CD14-positive monocyte (primary cell): ENCODE results near the gene SEMA3C. TPM values are rescaled to one million over a fixed set of nuclear protein-coding genes. Genes with fewer than 3 reads are reported as not detected.

Source experiments
- DNase-seq, 3 donors: peaks; one replicate each; pipeline ENCODE4 v3.0.0-alpha.2; 2011 to 2022
- H2AFZ ChIP-seq: 2 replicates; pipeline ENCODE4 v1.6.0; 2012; ENCODE audit warnings: mild to moderate bottlenecking, low read depth, low read length, inconsistent platforms; ENCODE audit not compliant: insufficient read depth, poor library complexity, severe bottlenecking
- H3K27ac ChIP-seq, 2 donors: 1 replicate in 1 of 2; 2 replicates in 1 of 2; pipeline ENCODE4 v1.5.1; 2012 to 2013; ENCODE audit warnings: low read length in 2 of 2, control low read depth in 1 of 2, inconsistent platforms in 1 of 2, low read depth in 1 of 2, mild to moderate bottlenecking in 1 of 2
- H3K27me3 ChIP-seq, 2 donors: one replicate each; pipeline versions ENCODE4 v1.6.0 to v1.6.1; 2011 to 2013; ENCODE audit warnings: low read length in 2 of 2; ENCODE audit not compliant: control insufficient read depth in 2 of 2, insufficient read depth in 2 of 2
- H3K36me3 ChIP-seq, 2 donors: replicated peaks in 1 of 2; 1 replicate in 1 of 2; 2 replicates in 1 of 2; pipeline versions ENCODE4 v1.5.1 to v1.6.1; 2012 to 2013; ENCODE audit warnings: low read length in 2 of 2, control low read depth in 1 of 2, inconsistent platforms in 1 of 2, mild to moderate bottlenecking in 1 of 2; ENCODE audit not compliant: insufficient read depth in 2 of 2, control insufficient read depth in 1 of 2
- H3K4me1 ChIP-seq, 2 donors: 1 replicate in 1 of 2; 2 replicates in 1 of 2; pipeline versions ENCODE4 v1.5.1 to v1.6.1; 2012 to 2013; ENCODE audit warnings: low read length in 2 of 2, control low read depth in 1 of 2, inconsistent platforms in 1 of 2, mild to moderate bottlenecking in 1 of 2, moderate library complexity in 1 of 2; ENCODE audit not compliant: insufficient read depth in 2 of 2, control insufficient read depth in 1 of 2
- H3K4me2 ChIP-seq: replicated peaks from 2 replicates; pipeline ENCODE3; 2012; ENCODE audit warnings: low read length, moderate library complexity, mild to moderate bottlenecking; ENCODE audit not compliant: poor library complexity, severe bottlenecking; ENCODE audit errors: extremely low read depth
- H3K4me3 ChIP-seq, 3 experiments: fragments of 200-600 bp in 1 of 3; sonication (generic) in 1 of 3; replicated peaks in 1 of 3; 1 replicate in 2 of 3; 2 replicates in 1 of 3; pipeline ENCODE4 v1.5.1; 2011 to 2013; ENCODE audit warnings: low read length in 3 of 3, mild to moderate bottlenecking in 3 of 3, control low read depth in 2 of 3, low read depth in 2 of 3, inconsistent platforms in 1 of 3, moderate library complexity in 1 of 3
- H3K79me2 ChIP-seq: 2 replicates; pipeline ENCODE4 v1.6.0; 2012; ENCODE audit warnings: mild to moderate bottlenecking, control low read depth, inconsistent platforms, low read length, moderate library complexity; ENCODE audit not compliant: insufficient read depth
- H3K9ac ChIP-seq: 2 replicates; pipeline ENCODE4 v1.6.0; 2017; ENCODE audit warnings: low read length, mild to moderate bottlenecking; ENCODE audit not compliant: insufficient read depth, poor library complexity, severe bottlenecking
- H3K9me3 ChIP-seq, 2 donors: replicated peaks in 1 of 2; 1 replicate in 1 of 2; 2 replicates in 1 of 2; pipeline versions ENCODE4 v1.5.1 to v1.6.1; 2012 to 2013; ENCODE audit warnings: low read length in 2 of 2, control low read depth in 1 of 2; ENCODE audit not compliant: control insufficient read depth in 1 of 2, insufficient read depth in 1 of 2
- H4K20me1 ChIP-seq: 2 replicates; pipeline ENCODE4 v1.6.0; 2012; ENCODE audit warnings: mild to moderate bottlenecking, low read length, control low read depth, moderate library complexity; ENCODE audit not compliant: insufficient read depth
- H3K27ac Mint-ChIP-seq, 7 donors: one replicate each; pipeline ENCODE4 v1.8.0; 2020; ENCODE audit warnings: mild to moderate bottlenecking in 7 of 7, mixed read lengths in 7 of 7, moderate library complexity in 6 of 7, inconsistent platforms in 2 of 7
- H3K27me3 Mint-ChIP-seq, 3 donors: one replicate each; pipeline ENCODE4 v1.8.0; 2021 to 2022; ENCODE audit warnings: low read depth in 3 of 3, mild to moderate bottlenecking in 3 of 3, mixed read lengths in 3 of 3, moderate library complexity in 3 of 3, inconsistent platforms in 1 of 3
- H3K36me3 Mint-ChIP-seq, 2 donors: one replicate each; pipeline ENCODE4 v1.8.0; 2020; ENCODE audit warnings: mixed read lengths in 2 of 2, inconsistent platforms in 1 of 2, mild to moderate bottlenecking in 1 of 2
- H3K4me1 Mint-ChIP-seq: one replicate; pipeline ENCODE4 v1.8.0; 2020; ENCODE audit warnings: mild to moderate bottlenecking, mixed read lengths
- H3K4me3 Mint-ChIP-seq, 2 donors: one replicate each; pipeline ENCODE4 v1.8.0; 2020; ENCODE audit warnings: mild to moderate bottlenecking in 2 of 2, mixed read lengths in 2 of 2, moderate library complexity in 1 of 2
- H3K9me3 Mint-ChIP-seq, 7 donors: one replicate each; pipeline ENCODE4 v1.8.0; 2020 to 2022; ENCODE audit warnings: mixed read lengths in 7 of 7, mild to moderate bottlenecking in 6 of 7, moderate library complexity in 6 of 7, inconsistent platforms in 2 of 7
- WGBS: methylation state at CpG from one replicate; pipeline ENCODE4 v1.1.5; 2013; ENCODE audit warnings: missing lambda C conversion rate; ENCODE audit not compliant: insufficient coverage; 5-methylcytosine and 5-hydroxymethylcytosine counted together
- intact Hi-C, 2 donors: fragments of 100-400 bp; cut with micrococcal nuclease; formaldehyde crosslinking; loops; one replicate each; pipeline versions ENCODE4 v1.15.0 to v1.15.1; 2023
- polyA plus RNA-seq, 3 donors: library from polyadenylated mRNA; depleted of rRNA in 1 of 3; unstranded in 2 of 3; stranded (reverse) in 1 of 3; fragments of 300-500 nt in 2 of 3; fragments of >200 nt in 1 of 3; fragmentation: Illumina TruSeq in 2 of 3; gene quantifications; 1 replicate in 2 of 3; 2 replicates in 1 of 3; pipeline ENCODE4 v1.2.3, GENCODE V29; 2012 to 2021
- TF ChIP-seq, protein P1 (sequence below): fragments of 200-600 bp; IDR thresholded peaks from one replicate; pipeline ENCODE4 v1.8.0; 2022; ENCODE audit warnings: antibody characterized with exemption, mild to moderate bottlenecking

The SEMA3C gene
- polyA plus RNA-seq, 3 donors: 7.2 to 14.1 (median 13.7) TPM

DNA sequence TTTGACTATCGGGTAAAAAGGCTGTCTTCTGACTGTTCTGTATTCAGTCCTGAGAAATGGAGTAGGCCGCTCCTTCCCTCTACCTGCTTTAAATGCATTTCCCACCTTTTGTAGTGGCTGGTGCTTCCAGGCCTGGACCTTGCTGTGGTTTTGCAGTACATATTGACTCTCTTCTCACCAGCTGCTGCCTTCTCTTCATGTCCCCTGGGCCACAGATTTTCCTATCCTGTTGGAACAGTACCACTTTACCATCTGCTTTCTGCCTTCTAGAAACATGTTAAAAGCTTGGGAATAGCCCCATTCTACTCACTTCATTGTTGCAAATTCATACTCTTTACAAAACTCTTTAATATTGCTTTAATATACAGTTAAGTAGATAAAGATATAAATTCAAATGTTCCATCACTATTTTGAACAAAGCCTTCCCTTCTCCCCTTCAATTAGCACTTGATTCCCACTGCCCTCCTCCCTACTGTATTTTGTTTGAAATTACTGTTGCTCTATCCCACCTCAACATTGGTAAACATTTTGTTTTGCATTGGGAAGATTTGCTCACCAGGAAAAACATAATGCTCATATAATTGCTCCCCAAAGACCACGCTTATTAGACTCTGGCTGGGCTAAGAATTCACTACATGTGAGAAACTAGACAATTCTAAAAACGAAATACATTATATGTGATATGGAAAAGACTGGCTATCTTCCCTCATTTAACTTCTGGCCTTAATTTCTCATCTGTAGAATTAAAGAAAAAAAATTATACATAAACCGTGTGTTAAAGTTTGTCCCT is 17.3 kb upstream of the SEMA3C start:
- Histone ChIP-seq H3K27ac (no peak overlapping the region), H3K9me3 (no peaks in the 10 kb centered on the region), H3K4me2 (no peak overlapping the region), H3K4me1 (peaks cover 19 to 25% of the 10 kb centered on the region in 2 donors), H3K9ac (no peak overlapping the region), H3K79me2 (no peaks in the 10 kb centered on the region), H2AFZ (no peak overlapping the region), H3K36me3 (no peaks in the 10 kb centered on the region), H3K4me3 (no peak overlapping the region), H4K20me1 (no peaks in the 10 kb centered on the region), H3K27me3 (no peaks in the 10 kb centered on the region)
- no peaks in the 10 kb centered on the region for H3K27me3 Mint-ChIP-seq
- no peak for DNase-seq
- WGBS: no CpG with 5 or more reads among the region's 5 CpGs
- H3K27ac Mint-ChIP-seq: peak overlapping the region in 1 of 7 donors; percentile 43
- intact Hi-C loops: no loop called here
- H3K36me3 Mint-ChIP-seq: no peaks in the 10 kb centered on the region
- TF ChIP-seq, protein P1, sequence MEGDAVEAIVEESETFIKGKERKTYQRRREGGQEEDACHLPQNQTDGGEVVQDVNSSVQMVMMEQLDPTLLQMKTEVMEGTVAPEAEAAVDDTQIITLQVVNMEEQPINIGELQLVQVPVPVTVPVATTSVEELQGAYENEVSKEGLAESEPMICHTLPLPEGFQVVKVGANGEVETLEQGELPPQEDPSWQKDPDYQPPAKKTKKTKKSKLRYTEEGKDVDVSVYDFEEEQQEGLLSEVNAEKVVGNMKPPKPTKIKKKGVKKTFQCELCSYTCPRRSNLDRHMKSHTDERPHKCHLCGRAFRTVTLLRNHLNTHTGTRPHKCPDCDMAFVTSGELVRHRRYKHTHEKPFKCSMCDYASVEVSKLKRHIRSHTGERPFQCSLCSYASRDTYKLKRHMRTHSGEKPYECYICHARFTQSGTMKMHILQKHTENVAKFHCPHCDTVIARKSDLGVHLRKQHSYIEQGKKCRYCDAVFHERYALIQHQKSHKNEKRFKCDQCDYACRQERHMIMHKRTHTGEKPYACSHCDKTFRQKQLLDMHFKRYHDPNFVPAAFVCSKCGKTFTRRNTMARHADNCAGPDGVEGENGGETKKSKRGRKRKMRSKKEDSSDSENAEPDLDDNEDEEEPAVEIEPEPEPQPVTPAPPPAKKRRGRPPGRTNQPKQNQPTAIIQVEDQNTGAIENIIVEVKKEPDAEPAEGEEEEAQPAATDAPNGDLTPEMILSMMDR: no peak
- H3K9me3 Mint-ChIP-seq: peaks cover 0 to 5% (median 0%) of the 10 kb centered on the region in 7 donors
- peaks cover 23% of the 10 kb centered on the region for H3K4me1 Mint-ChIP-seq
- H3K4me3 Mint-ChIP-seq: no peak overlapping the region

DNA sequence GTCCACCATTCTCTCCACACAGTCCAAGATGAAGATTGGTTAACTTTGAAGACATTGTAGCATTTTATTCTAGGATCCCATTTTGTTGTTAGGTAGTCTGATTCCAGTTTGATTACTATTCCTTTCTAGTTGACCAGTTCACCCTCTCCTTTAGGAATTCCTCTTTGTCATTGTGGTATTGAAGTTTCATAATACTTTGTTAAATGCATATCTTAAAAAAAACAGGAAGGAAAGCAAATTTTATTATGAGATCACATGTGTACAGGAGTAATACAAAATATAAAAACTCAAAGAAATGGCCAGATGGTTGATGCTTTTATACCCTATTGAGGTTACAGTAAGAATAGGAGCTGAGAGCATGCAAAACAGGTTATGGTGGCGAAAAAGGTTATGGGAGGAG is 15.5 kb upstream of the SEMA3C start:
- Mint-ChIP-seq H3K27me3 (no peaks in the 10 kb centered on the region), H3K9me3 (peaks cover 0 to 5% (median 0%) of the 10 kb centered on the region in 7 donors), H3K36me3 (no peaks in the 10 kb centered on the region), H3K27ac (peak overlapping the region; percentile 4 to 79 (median 39)), H3K4me3 (peak overlapping the region in 1 of 2 donors; percentile 71), H3K4me1 (peaks cover 14% of the 10 kb centered on the region)
- no peaks in the 10 kb centered on the region for H4K20me1 ChIP-seq
- TF ChIP-seq, protein P1: no peak
- H3K9ac ChIP-seq: no peak overlapping the region
- no peak overlapping the region for H2AFZ ChIP-seq
- intact Hi-C loops: no loop called here
- no peaks in the 10 kb centered on the region for H3K9me3 ChIP-seq
- no peaks in the 10 kb centered on the region for H3K36me3 ChIP-seq
- H3K4me2 ChIP-seq: peak overlapping the region; percentile 46
- H3K27ac ChIP-seq: peak overlapping the region in 1 of 2 donors; percentile 46
- H3K27me3 ChIP-seq: no peaks in the 10 kb centered on the region
- WGBS: 100% methylated on average over 1 of the region's 1 CpG
- no peaks in the 10 kb centered on the region for H3K79me2 ChIP-seq
- DNase-seq: peak in 2 of 3 donors; percentile 43 to 48
- peak overlapping the region in 1 of 3 experiments; percentile 42 for H3K4me3 ChIP-seq
- peaks cover 11 to 16% of the 10 kb centered on the region in 2 donors for H3K4me1 ChIP-seq
